Measurements from ENCODE around the gene TMEM53.

The TMEM53 gene

GRCh38 chr1:44628962-44629756 is 45.1 kb downstream of the TMEM53 start:
- DNase-seq (ENCODE audit: low read depth), result no peak

- no peak for DNase-seq (ENCODE audit: low read depth)
Observed at GRCh38 chr1:44625348-44625747, 48.9 kb downstream of the TMEM53 start.

GRCh38 chr1:44624268-44624901 is 49.9 kb downstream of the TMEM53 start:
- no peak for DNase-seq (ENCODE audit: low read depth)

- no peak for DNase-seq (ENCODE audit: low read depth)
Observed at GRCh38 chr1:44621841-44622286, 52.4 kb downstream of the TMEM53 start.

- DNase-seq (ENCODE audit: low read depth), result no peak
Observed at GRCh38 chr1:44620072-44620471, 54.2 kb downstream of the TMEM53 start.

GRCh38 chr1:44619261-44619900 is 54.9 kb downstream of the TMEM53 start:
- no peak for DNase-seq (ENCODE audit: low read depth)

GRCh38 chr1:44617703-44618029 is 56.6 kb downstream of the TMEM53 start:
- DNase-seq (ENCODE audit: low read depth), result no peak

GRCh38 chr1:44616991-44617702 is 57.1 kb downstream of the TMEM53 start:
- no peak for DNase-seq (ENCODE audit: low read depth)

GRCh38 chr1:44616284-44616990 is 57.8 kb downstream of the TMEM53 start:
- DNase-seq (ENCODE audit: low read depth), result no peak

GRCh38 chr1:44613941-44614340 is 60.3 kb downstream of the TMEM53 start:
- no peak for DNase-seq (ENCODE audit: low read depth)

- no peak for DNase-seq (ENCODE audit: low read depth)
Observed at GRCh38 chr1:44611866-44612265, 62.4 kb downstream of the TMEM53 start.

- no peak for DNase-seq (ENCODE audit: low read depth)
Observed at GRCh38 chr1:44611419-44611818, 62.9 kb downstream of the TMEM53 start.

- no peak for DNase-seq (ENCODE audit: low read depth)
Observed at GRCh38 chr1:44610527-44611148, 63.6 kb downstream of the TMEM53 start.

GRCh38 chr1:44609768-44610526 is 64.3 kb downstream of the TMEM53 start:
- DNase-seq (ENCODE audit: low read depth), result no peak

- DNase-seq (ENCODE audit: low read depth), result peak; percentile 8
Observed at GRCh38 chr1:44609412-44609767, 64.9 kb downstream of the TMEM53 start.

- no peak for DNase-seq (ENCODE audit: low read depth)
Observed at GRCh38 chr1:44608141-44608540, 66.1 kb downstream of the TMEM53 start.

GRCh38 chr1:44606701-44607281 is 67.5 kb downstream of the TMEM53 start:
- no peak for DNase-seq (ENCODE audit: low read depth)

- DNase-seq (ENCODE audit: low read depth), result no peak
Observed at GRCh38 chr1:44605914-44606615, 68.2 kb downstream of the TMEM53 start.

GRCh38 chr1:44604157-44604955 is 69.9 kb downstream of the TMEM53 start:
- DNase-seq (ENCODE audit: low read depth), result no peak

All from stimulated activated CD8-positive, alpha-beta memory T cell treated with anti-CD3 and anti-CD28 coated beads, Interleukin-12 subunit alpha, Interleukin-12 subunit beta, amount 100 ng/mL, for 1 hour (primary cell).